Neuronal stem cell (in vitro differentiated cells): Measurements from ENCODE around the gene DVL1.

ENCODE experiments used
- DNase-seq: peaks from one replicate; pipeline ENCODE4 v3.0.0-alpha.2; 2013; ENCODE audit warnings: low spot score
- H2AFZ ChIP-seq: one replicate; pipeline ENCODE4 v1.6.1; 2013; ENCODE audit warnings: mild to moderate bottlenecking, low read length, inconsistent platforms
- H2AK5ac ChIP-seq: 2 replicates; pipeline ENCODE4 v1.6.1; 2013; ENCODE audit warnings: low read depth, mild to moderate bottlenecking, inconsistent platforms, low read length, moderate library complexity, mixed read lengths
- H2BK120ac ChIP-seq: 2 replicates; pipeline ENCODE4 v1.6.1; 2013; ENCODE audit warnings: low read depth, mild to moderate bottlenecking, inconsistent platforms, low read length, moderate library complexity, mixed read lengths
- H2BK12ac ChIP-seq: one replicate; pipeline ENCODE4 v1.6.1; 2013; ENCODE audit warnings: low read length, inconsistent platforms
- H2BK15ac ChIP-seq: 2 replicates; pipeline ENCODE4 v1.6.1; 2013; ENCODE audit warnings: mild to moderate bottlenecking, low read length, inconsistent platforms, mixed read lengths
- H2BK5ac ChIP-seq: one replicate; pipeline ENCODE4 v1.6.1; 2013; ENCODE audit warnings: inconsistent platforms, mild to moderate bottlenecking, low read length, moderate library complexity
- H3K14ac ChIP-seq: one replicate; pipeline ENCODE4 v1.6.1; 2013; ENCODE audit warnings: low read length, inconsistent platforms
- H3K18ac ChIP-seq: 2 replicates; pipeline ENCODE4 v1.6.1; 2013; ENCODE audit warnings: low read length, inconsistent platforms
- H3K23ac ChIP-seq: 2 replicates; pipeline ENCODE4 v1.6.1; 2013; ENCODE audit warnings: low read depth, mild to moderate bottlenecking, mixed read lengths, low read length, inconsistent platforms; ENCODE audit not compliant: poor library complexity
- H3K27ac ChIP-seq: replicated peaks from 3 replicates; pipeline ENCODE4 v1.5.1; 2013; ENCODE audit warnings: low read length, inconsistent platforms
- H3K27me3 ChIP-seq, 3 experiments: 2 replicates each; pipeline ENCODE4 v1.6.1; 2013; ENCODE audit warnings: low read length in 3 of 3, mild to moderate bottlenecking in 2 of 3, inconsistent platforms in 1 of 3, low read depth in 1 of 3, mixed read lengths in 1 of 3, moderate library complexity in 1 of 3; ENCODE audit not compliant: control insufficient read depth in 3 of 3, insufficient read depth in 3 of 3
- H3K36me3 ChIP-seq, 2 donors: replicated peaks in 1 of 2; 2 replicates each; pipeline ENCODE4 v1.6.1; 2013; ENCODE audit warnings: low read length in 2 of 2; ENCODE audit not compliant: control insufficient read depth in 2 of 2, insufficient read depth in 2 of 2
- H3K4ac ChIP-seq: 2 replicates; pipeline ENCODE4 v1.6.1; 2013; ENCODE audit warnings: inconsistent platforms, mild to moderate bottlenecking, low read length, moderate library complexity
- H3K4me1 ChIP-seq, 2 donors: 1 replicate in 1 of 2; 2 replicates in 1 of 2; pipeline ENCODE4 v1.6.1; 2013; ENCODE audit warnings: low read length in 2 of 2, low read depth in 1 of 2; ENCODE audit not compliant: control insufficient read depth in 2 of 2, insufficient read depth in 1 of 2
- H3K4me2 ChIP-seq: one replicate; pipeline ENCODE4 v1.6.1; 2013; ENCODE audit warnings: mild to moderate bottlenecking, low read length, inconsistent platforms; ENCODE audit not compliant: insufficient read depth, poor library complexity, severe bottlenecking
- H3K4me3 ChIP-seq, 2 donors: 2 replicates each; pipeline ENCODE4 v1.5.1; 2013; ENCODE audit warnings: low read length in 2 of 2, mild to moderate bottlenecking in 2 of 2, inconsistent platforms in 1 of 2, moderate library complexity in 1 of 2
- H3K79me1 ChIP-seq: one replicate; pipeline ENCODE4 v1.6.1; 2013; ENCODE audit warnings: low read depth, mild to moderate bottlenecking, inconsistent platforms, low read length, moderate library complexity
- H3K9ac ChIP-seq: one replicate; pipeline ENCODE4 v1.6.1; 2013; ENCODE audit warnings: mild to moderate bottlenecking, low read depth, low read length, inconsistent platforms; ENCODE audit not compliant: poor library complexity
- H3K9me3 ChIP-seq, 2 donors: replicated peaks in 1 of 2; 2 replicates each; pipeline versions ENCODE3 to v1.6.1; 2013; ENCODE audit warnings: low read length in 2 of 2, mild to moderate bottlenecking in 2 of 2, inconsistent platforms in 1 of 2, low read depth in 1 of 2, mixed read lengths in 1 of 2, moderate library complexity in 1 of 2; ENCODE audit not compliant: control insufficient read depth in 2 of 2, insufficient read depth in 1 of 2
- H4K8ac ChIP-seq: one replicate; pipeline ENCODE4 v1.6.1; 2013; ENCODE audit warnings: low read depth, mild to moderate bottlenecking, inconsistent platforms, low read length, moderate library complexity
- H4K91ac ChIP-seq: one replicate; pipeline ENCODE4 v1.6.1; 2013; ENCODE audit warnings: low read length, low read depth, mild to moderate bottlenecking, inconsistent platforms; ENCODE audit not compliant: poor library complexity
- WGBS, 2 donors: extraction: QIAGEN DNeasy Blood & Tissue Kit; methylation state at CpG; one replicate each; pipeline ENCODE4 v1.1.7; 2013; ENCODE audit warnings: missing lambda C conversion rate in 2 of 2, mixed read lengths in 1 of 2; ENCODE audit not compliant: insufficient read length in 2 of 2, insufficient replicate concordance in 1 of 2; ENCODE audit errors: extremely low coverage in 2 of 2; 5-methylcytosine and 5-hydroxymethylcytosine counted together

DVL1 gene

DNA sequence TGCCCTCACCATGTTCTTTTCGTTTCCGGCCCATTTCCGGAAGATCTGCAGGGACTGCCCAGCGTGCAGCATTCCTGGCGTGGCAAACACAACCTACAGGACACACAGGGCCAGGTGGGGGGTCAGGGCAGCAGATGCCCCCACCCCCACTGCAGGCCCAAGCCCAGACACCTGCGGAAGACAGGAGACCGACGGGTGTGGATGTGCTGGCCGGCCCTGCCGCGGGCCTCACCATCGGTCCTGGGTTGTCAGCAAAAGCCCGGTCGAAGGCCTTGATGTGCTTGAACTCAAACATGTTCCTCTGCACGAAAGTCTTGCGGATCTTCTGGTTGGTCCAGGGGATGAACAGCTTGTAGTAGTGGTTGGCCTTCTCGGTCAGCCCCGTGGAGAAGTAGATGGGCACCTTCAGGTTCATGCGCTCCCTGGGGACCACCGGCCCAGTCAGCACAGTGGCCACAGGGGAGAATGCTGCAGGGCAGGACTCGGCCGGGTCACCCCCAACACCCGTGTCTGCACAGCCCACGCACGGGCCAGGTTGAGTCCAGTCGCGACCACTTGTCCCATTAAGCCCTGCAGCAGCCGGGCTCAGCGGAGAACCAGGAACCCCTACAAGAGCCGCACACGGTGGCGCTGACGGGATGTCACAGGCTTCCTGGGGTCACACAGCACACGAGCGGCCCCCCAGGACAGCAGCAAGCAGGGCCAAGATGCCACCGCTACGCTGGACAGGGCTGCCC, 35.5 kb downstream of the DVL1 start:
- no peak for DNase-seq
- Histone ChIP-seq H3K27me3 (peaks cover 0 to 2% (median 0%) of the 10 kb centered on the region in 3 experiments), H4K8ac (no peak overlapping the region), H3K27ac (no peak overlapping the region), H2BK15ac (no peak overlapping the region), H2BK120ac (no peak overlapping the region), H3K4ac (no peak overlapping the region), H2AFZ (no peak overlapping the region), H2BK5ac (no peak overlapping the region), H3K79me1 (peaks cover 20% of the 10 kb centered on the region), H3K9ac (no peak overlapping the region), H3K4me1 (peaks cover 8 to 15% of the 10 kb centered on the region in 2 donors), H2BK12ac (no peak overlapping the region), H3K9me3 (no peaks in the 10 kb centered on the region), H2AK5ac (no peak overlapping the region), H3K4me2 (no peak overlapping the region), H3K4me3 (peak overlapping the region in 1 of 2 donors; percentile 45), H3K18ac (peak overlapping the region; percentile 5), H3K23ac (peak overlapping the region; percentile 85), H3K14ac (no peak overlapping the region), H3K36me3 (peaks cover 48 to 89% of the 10 kb centered on the region in 2 donors), H4K91ac (no peak overlapping the region)
- WGBS, 2 donors: no CpG with 5 or more reads among the region's 37 CpGs

DNA sequence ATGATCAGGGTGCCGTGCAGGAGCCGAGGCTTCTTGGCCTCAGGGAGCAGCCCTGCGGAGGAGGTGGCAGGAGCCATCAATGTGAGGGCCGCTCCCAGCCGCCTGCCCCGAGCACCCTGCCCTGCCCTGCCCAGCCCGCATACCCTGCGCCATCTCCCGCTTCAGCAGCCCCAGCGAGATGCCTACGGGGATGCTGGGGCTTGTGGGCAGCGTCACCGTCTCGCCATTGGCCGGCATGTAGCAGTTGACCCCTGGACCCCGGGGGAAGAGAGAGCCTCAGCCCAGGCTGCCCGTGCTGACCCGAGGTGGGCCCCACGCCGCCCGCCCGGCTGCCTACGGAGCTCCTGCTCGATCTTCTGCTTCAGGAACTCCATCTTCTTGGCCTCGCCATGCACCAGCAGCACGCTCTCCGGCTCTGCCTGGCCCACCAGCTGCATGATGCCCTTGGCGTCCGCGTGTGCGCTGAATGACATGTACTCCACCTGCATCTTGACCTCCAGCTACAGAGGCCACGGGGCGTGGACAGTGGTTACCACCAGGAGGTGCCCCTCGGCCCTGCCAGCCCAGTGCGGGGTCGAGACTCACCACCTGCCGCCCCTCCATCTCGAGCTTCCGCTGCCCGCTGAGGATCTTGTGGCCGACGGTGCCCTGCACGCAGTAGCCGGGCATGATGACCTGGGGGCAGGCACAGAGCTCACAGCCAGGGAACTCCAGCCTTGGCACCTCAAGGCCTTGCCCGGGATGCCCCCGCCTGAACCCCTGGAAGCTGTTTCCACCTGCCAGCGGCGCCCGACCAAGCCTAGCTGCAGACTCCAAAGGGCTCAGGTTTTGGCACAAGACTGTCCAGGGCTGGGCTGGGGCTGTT, 36.5 kb downstream of the DVL1 start:
- Histone ChIP-seq H2AK5ac (no peak overlapping the region), H3K18ac (no peak overlapping the region), H2BK120ac (no peak overlapping the region), H2BK15ac (no peak overlapping the region), H3K27me3 (peaks cover 0 to 2% (median 0%) of the 10 kb centered on the region in 3 experiments), H3K4me2 (no peak overlapping the region), H4K8ac (no peak overlapping the region), H3K4me1 (peaks cover 8 to 15% of the 10 kb centered on the region in 2 donors), H4K91ac (no peak overlapping the region), H3K79me1 (peaks cover 22% of the 10 kb centered on the region), H2BK5ac (no peak overlapping the region), H3K23ac (peak overlapping the region; percentile 85), H3K9me3 (no peaks in the 10 kb centered on the region), H3K4me3 (peak overlapping the region in 1 of 2 donors; percentile 45), H3K36me3 (peaks cover 48 to 79% of the 10 kb centered on the region in 2 donors), H3K14ac (no peak overlapping the region), H2BK12ac (peak overlapping the region; percentile 30), H2AFZ (no peak overlapping the region), H3K4ac (no peak overlapping the region), H3K27ac (no peak overlapping the region), H3K9ac (no peak overlapping the region)
- no peak for DNase-seq
- no CpG with 5 or more reads among the region's 49 CpGs for WGBS, 2 donors

DNA sequence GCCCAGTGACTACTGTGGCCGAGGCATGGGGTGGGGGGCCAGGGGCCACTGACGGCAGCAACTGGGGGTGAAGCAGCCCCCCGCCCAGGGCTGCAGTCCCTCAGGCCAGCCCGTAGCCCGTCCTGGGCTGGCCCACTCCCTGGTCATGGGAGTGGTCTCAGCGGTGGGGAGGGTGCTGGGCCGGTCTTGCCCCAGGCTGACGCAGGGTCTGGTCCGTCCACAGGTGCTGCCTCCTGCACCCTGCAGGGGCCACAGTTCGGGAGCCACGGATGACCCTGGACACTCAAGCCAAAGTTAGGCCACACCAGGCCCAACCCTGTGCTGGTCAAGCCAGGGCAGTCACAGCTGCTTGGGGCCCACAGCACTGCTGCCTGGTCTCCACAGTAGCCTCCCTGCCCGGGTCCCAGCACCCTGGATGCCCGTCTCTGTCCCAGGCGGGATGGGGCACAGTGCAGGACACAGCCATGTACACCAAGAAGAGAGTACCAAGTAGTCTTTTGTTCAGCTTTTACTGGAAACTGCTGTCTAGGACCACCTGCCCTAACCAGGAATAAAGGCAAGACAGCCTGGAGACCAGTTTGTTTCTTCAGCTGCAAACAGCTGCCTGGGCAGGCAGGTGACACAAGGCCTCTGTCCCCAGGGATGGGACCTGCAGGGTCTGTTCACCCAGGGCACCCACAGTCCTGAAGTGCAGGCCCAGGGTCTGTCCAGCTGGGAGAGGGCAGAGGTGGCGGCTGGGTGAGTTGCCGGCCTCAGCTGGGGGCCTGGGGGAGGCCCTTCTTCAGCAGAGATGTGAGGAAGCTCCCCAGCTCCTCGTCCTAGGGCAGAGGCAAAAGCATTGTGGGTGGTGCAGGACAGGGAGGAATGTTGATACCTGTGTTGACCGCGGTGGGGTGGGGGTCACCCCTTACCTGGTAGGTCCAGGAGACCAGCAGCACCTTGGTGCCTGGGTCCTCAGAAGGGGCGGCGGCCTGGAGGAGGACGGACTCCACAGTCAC, 37.8 kb downstream of the DVL1 start:
- Histone ChIP-seq H3K27me3 (peaks cover 0 to 2% (median 0%) of the 10 kb centered on the region in 3 experiments), H3K36me3 (peaks cover 47 to 69% of the 10 kb centered on the region in 2 donors)
- no CpG with 5 or more reads among the region's 22 CpGs for WGBS, 2 donors

More for the DNA sequence above, 37.8 kb downstream of the DVL1 start:
- no peak overlapping the region for H3K4ac ChIP-seq
- no peak overlapping the region for H2AFZ ChIP-seq
- no peak overlapping the region for H4K91ac ChIP-seq
- H2AK5ac ChIP-seq: no peak overlapping the region
- peaks cover 27% of the 10 kb centered on the region for H3K79me1 ChIP-seq
- H2BK120ac ChIP-seq: no peak overlapping the region
- peaks cover 16 to 24% of the 10 kb centered on the region in 2 donors for H3K4me1 ChIP-seq
- H3K14ac ChIP-seq: no peak overlapping the region
- no peak for DNase-seq
- no peak overlapping the region for H2BK15ac ChIP-seq
- peak overlapping the region; percentile 60 for H3K9ac ChIP-seq
- peak overlapping the region; percentile 41 for H2BK12ac ChIP-seq
- H3K4me2 ChIP-seq: no peak overlapping the region
- no peak overlapping the region for H2BK5ac ChIP-seq
- H3K27ac ChIP-seq: no peak overlapping the region
- H4K8ac ChIP-seq: no peak overlapping the region
- no peak overlapping the region for H3K18ac ChIP-seq
- H3K23ac ChIP-seq: no peak overlapping the region
- no peaks in the 10 kb centered on the region for H3K9me3 ChIP-seq
- H3K4me3 ChIP-seq: no peak overlapping the region
